ENCODE measurements around the gene CCDC157. TPM values are rescaled to one million over a fixed set of nuclear protein-coding genes. Genes with fewer than 3 reads are reported as not detected.

Gene CCDC157
- total RNA-seq, 1 experiment from 2014 or later: 6.2 TPM

GRCh38 chr22:30315962-30316576 is 40.7 kb upstream of the CCDC157 start:
- intact Hi-C loops (cut with micrococcal nuclease; ENCODE audit: unreplicated experiment): no loop called here
- Histone ChIP-seq H3K9me3 (ENCODE audit: insufficient read depth, low read depth) (no peaks in the 10 kb centered on the region), H3K79me2 (ENCODE audit: low read depth) (peaks cover 71% of the 10 kb centered on the region), H3F3A (ENCODE audit: insufficient read depth, low read depth) (peaks cover 45% of the 10 kb centered on the region), H3K27me3 (ENCODE audit: insufficient read depth, low read depth) (no peaks in the 10 kb centered on the region), H3K4me3 (no peak overlapping the region), H3K36me3 (ENCODE audit: low read depth) (no peaks in the 10 kb centered on the region), H3K27ac (no peak overlapping the region), H4K20me1 (ENCODE audit: insufficient read depth) (peaks cover 9% of the 10 kb centered on the region), H3K4me1 (replicated peaks; ENCODE audit: insufficient read depth) (peaks cover 47% of the 10 kb centered on the region), H3K9me2 (ENCODE audit: insufficient read depth) (no peaks in the 10 kb centered on the region), H3K4me2 (no peak overlapping the region), H2AFZ (no peak overlapping the region)
- BruUV-seq (replicated peaks): no TSS peak
- CTCF ChIA-PET: no interaction called here
- TF ChIP-seq, protein P1, sequence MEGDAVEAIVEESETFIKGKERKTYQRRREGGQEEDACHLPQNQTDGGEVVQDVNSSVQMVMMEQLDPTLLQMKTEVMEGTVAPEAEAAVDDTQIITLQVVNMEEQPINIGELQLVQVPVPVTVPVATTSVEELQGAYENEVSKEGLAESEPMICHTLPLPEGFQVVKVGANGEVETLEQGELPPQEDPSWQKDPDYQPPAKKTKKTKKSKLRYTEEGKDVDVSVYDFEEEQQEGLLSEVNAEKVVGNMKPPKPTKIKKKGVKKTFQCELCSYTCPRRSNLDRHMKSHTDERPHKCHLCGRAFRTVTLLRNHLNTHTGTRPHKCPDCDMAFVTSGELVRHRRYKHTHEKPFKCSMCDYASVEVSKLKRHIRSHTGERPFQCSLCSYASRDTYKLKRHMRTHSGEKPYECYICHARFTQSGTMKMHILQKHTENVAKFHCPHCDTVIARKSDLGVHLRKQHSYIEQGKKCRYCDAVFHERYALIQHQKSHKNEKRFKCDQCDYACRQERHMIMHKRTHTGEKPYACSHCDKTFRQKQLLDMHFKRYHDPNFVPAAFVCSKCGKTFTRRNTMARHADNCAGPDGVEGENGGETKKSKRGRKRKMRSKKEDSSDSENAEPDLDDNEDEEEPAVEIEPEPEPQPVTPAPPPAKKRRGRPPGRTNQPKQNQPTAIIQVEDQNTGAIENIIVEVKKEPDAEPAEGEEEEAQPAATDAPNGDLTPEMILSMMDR (conservative IDR thresholded peaks at IDR 0.05): no peak
- no peak for TF ChIP-seq EZH2 (IDR thresholded peaks at IDR 0.05; ENCODE audit: low read depth)
- DNase-seq: no peak
- POLR2A ChIA-PET (ENCODE audit: unreplicated experiment): interaction anchor here (0.6 kb wide), 1 partner anchor 9 kb away, joined by 5 read pairs; no protein-coding TSS in a partner anchor

- Histone ChIP-seq H2AFZ (no peak overlapping the region), H3K4me2 (no peak overlapping the region), H3K9me3 (ENCODE audit: insufficient read depth, low read depth) (no peaks in the 10 kb centered on the region), H3K4me3 (no peak overlapping the region), H3K4me1 (replicated peaks; ENCODE audit: insufficient read depth) (peaks cover 30% of the 10 kb centered on the region), H3K36me3 (ENCODE audit: low read depth) (no peaks in the 10 kb centered on the region; the same call in 1 of the 2 replicates), H4K20me1 (ENCODE audit: insufficient read depth) (peaks cover 3% of the 10 kb centered on the region; the same call in 1 of the 2 replicates), H3K79me2 (ENCODE audit: low read depth) (peaks cover 70% of the 10 kb centered on the region), H3K9me2 (ENCODE audit: insufficient read depth) (no peaks in the 10 kb centered on the region), H3K27ac (no peak overlapping the region), H3F3A (ENCODE audit: insufficient read depth, low read depth) (peaks cover 30% of the 10 kb centered on the region), H3K27me3 (ENCODE audit: insufficient read depth, low read depth) (no peaks in the 10 kb centered on the region)
- no peak for DNase-seq
- ChIA-PET POLR2A (ENCODE audit: unreplicated experiment) (no interaction called here), CTCF (no interaction called here)
- no TSS peak for BruUV-seq (replicated peaks)
- intact Hi-C loops (cut with micrococcal nuclease; ENCODE audit: unreplicated experiment): no loop called here
- TF ChIP-seq, protein P1 (conservative IDR thresholded peaks at IDR 0.05): no peak
Observed at GRCh38 chr22:30317778-30318177, 39.0 kb upstream of the CCDC157 start.

DNA sequence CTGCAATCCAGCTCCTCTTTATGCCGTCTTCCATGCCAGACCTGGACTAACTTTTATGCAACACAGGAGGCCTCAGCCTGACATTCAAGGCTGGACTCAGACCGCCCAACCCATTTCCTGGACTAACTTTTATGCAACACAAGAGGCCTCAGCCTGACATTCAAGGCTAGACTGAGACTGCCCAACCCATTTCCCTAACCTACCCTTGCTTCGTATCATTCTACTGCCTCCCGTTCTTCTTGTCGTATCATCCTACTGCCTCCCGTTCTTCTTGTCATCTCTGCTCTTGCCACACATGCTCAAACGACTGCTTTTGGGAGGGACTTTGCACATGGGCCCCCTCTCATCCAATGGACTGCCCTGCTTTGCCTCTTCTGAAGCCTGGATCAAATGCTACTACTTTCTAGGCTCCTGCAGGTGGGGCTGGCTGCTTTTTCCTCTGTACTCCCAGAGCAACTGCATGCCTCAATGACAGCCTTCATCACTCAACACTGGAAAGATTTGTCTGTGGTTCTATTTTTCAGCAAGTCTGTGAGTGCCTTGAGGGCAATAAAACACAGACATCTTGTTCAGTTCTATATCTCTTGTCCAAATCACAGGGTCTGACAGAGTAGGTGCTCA is 37.9 kb upstream of the CCDC157 start:
- Histone ChIP-seq H3K36me3 (ENCODE audit: low read depth) (no peaks in the 10 kb centered on the region; the same call in 1 of the 2 replicates), H3K79me2 (ENCODE audit: low read depth) (peaks cover 73% of the 10 kb centered on the region), H3K9me3 (ENCODE audit: insufficient read depth, low read depth) (no peaks in the 10 kb centered on the region), H4K20me1 (ENCODE audit: insufficient read depth) (peaks cover 3% of the 10 kb centered on the region; the same call in 1 of the 2 replicates), H3K4me3 (no peak overlapping the region), H3K4me2 (no peak overlapping the region), H3K27ac (no peak overlapping the region), H3K9me2 (ENCODE audit: insufficient read depth) (no peaks in the 10 kb centered on the region), H3K4me1 (replicated peaks; ENCODE audit: insufficient read depth) (peaks cover 18% of the 10 kb centered on the region), H2AFZ (no peak overlapping the region), H3F3A (ENCODE audit: insufficient read depth, low read depth) (peaks cover 21% of the 10 kb centered on the region; the same call in 1 of the 2 replicates), H3K27me3 (ENCODE audit: insufficient read depth, low read depth) (no peaks in the 10 kb centered on the region)
- ChIA-PET POLR2A (ENCODE audit: unreplicated experiment) (interaction anchor here (0.6 kb wide), 1 partner anchor 543 kb away, joined by 16 read pairs; no protein-coding TSS in a partner anchor), CTCF (no interaction called here)
- DNase-seq: no peak
- TF ChIP-seq, protein P1 (conservative IDR thresholded peaks at IDR 0.05): no peak
- BruUV-seq (replicated peaks): no TSS peak
- intact Hi-C loops (cut with micrococcal nuclease; ENCODE audit: unreplicated experiment): no loop called here
